Bronchial epithelial cell (primary cell): ENCODE data around the gene LEUTX. TPM values are rescaled to one million over a fixed set of nuclear protein-coding genes. Genes with fewer than 3 reads are reported as not detected.

Experiments used
- DNase-seq: peaks from one replicate; pipeline ENCODE4 v3.0.0-alpha.2; 2010; ENCODE audit warnings: low read depth
- FAIRE-seq: peaks from 2 replicates; lab custom pipeline; 2011; peaks lifted over from hg19 to GRCh38; lab: Jason Lieb, UNC
- H3K27me3 ChIP-seq: 2 replicates; pipeline ENCODE4 v1.5.1; 2011; ENCODE audit warnings: low read length; ENCODE audit not compliant: control insufficient read depth, insufficient read depth
- H3K36me3 ChIP-seq: 2 replicates; pipeline ENCODE4 v1.5.1; 2011; ENCODE audit warnings: low read length; ENCODE audit not compliant: control insufficient read depth, insufficient read depth
- H3K4me3 ChIP-seq: 2 replicates; pipeline ENCODE4 v1.5.1; 2011; ENCODE audit warnings: mild to moderate bottlenecking, low read depth, low read length, control low read depth
- total RNA-seq: library from RNA; depleted of rRNA; stranded (reverse); fragments of >200 nt; gene quantifications from 2 replicates; pipeline ENCODE4 v1.2.1, GENCODE V29; 2014
- TF ChIP-seq, protein P1 (sequence below): IDR thresholded peaks from 2 replicates; pipeline ENCODE4 v1.5.1; 2011; ENCODE audit warnings: mild to moderate bottlenecking, moderate library complexity, low read length, control low read depth, inconsistent platforms; ENCODE audit not compliant: insufficient read depth, severe bottlenecking

Gene LEUTX
- total RNA-seq, 1 donor from 2014 or later: not detected

DNA sequence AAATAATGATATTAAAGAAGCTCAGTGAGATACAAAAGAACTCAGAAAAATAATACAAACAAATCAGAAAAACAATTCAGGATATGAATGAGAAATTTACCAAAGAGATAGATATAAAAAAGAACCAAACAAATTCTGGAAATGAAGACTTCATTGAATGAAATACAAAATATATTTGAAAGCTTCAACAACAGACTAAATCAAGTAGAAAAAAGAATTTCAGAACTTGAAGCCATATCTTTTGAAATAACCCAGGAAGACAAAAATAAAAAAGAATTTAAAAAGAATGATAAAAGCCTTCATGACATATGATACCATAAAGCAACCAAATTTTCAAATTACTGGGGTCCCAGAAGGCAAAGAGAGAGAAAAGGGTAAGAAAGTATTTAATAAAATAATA, 9.6 kb downstream of the LEUTX start:
- no peaks in the 10 kb centered on the region for H3K36me3 ChIP-seq
- DNase-seq (no peak), FAIRE-seq (no peak)
- TF ChIP-seq, protein P1, sequence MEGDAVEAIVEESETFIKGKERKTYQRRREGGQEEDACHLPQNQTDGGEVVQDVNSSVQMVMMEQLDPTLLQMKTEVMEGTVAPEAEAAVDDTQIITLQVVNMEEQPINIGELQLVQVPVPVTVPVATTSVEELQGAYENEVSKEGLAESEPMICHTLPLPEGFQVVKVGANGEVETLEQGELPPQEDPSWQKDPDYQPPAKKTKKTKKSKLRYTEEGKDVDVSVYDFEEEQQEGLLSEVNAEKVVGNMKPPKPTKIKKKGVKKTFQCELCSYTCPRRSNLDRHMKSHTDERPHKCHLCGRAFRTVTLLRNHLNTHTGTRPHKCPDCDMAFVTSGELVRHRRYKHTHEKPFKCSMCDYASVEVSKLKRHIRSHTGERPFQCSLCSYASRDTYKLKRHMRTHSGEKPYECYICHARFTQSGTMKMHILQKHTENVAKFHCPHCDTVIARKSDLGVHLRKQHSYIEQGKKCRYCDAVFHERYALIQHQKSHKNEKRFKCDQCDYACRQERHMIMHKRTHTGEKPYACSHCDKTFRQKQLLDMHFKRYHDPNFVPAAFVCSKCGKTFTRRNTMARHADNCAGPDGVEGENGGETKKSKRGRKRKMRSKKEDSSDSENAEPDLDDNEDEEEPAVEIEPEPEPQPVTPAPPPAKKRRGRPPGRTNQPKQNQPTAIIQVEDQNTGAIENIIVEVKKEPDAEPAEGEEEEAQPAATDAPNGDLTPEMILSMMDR: no peak
- H3K4me3 ChIP-seq: no peak overlapping the region
- no peaks in the 10 kb centered on the region for H3K27me3 ChIP-seq

DNA sequence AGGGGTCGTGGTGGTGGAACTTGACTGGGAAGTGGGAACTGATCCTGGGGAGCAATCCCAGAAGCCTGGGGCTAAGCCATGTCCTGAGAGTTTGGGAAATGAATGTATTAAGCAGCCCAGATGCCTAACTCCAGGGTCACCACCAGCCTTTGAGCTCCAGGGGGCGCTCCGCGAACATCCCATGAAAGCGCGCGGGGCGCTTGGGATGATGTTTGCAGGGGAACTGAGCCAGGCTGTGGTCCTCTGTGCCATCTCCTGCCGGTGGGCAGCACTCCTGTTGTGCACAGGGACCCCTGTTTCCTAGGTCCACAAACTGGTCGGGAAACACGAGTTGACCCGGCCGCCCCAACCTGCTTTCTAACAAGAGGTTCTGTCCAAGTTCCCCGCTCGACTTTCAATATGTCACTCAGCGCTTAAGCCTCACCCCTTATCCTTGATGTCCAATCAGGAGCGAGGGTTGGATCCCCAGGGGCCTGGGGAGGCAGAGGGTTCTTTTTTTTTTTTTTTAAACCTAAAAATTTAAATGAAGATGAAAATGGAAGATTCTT, 14.4 kb downstream of the LEUTX start:
- Histone ChIP-seq H3K27me3 (no peaks in the 10 kb centered on the region), H3K36me3 (no peaks in the 10 kb centered on the region), H3K4me3 (peak overlapping the region; percentile 23)
- TF ChIP-seq, protein P1: peak; percentile 96
- DNase-seq: peak; percentile 56
- no peak for FAIRE-seq

DNA sequence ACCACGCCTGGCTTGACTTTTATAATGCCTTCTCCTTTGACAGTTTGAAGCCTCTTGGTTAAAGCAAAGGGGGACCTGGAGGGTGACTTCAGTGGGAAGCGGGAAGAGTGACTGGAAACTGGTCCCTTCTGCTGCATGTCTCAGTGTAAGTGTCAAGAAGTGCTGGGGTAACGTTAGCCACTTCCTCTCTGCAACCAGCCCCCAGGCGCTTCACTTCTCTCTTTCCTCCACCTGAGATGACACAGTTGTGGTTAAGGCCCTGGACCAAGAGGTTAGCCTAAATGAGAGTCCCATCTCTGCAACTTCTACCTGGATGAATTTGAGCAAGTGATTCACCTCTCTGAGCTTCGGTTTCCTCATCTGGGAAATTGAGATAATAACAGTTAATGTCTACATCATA, 16.3 kb downstream of the LEUTX start:
- TF ChIP-seq, protein P1: no peak
- no peak for DNase-seq
- no peak for FAIRE-seq

DNA sequence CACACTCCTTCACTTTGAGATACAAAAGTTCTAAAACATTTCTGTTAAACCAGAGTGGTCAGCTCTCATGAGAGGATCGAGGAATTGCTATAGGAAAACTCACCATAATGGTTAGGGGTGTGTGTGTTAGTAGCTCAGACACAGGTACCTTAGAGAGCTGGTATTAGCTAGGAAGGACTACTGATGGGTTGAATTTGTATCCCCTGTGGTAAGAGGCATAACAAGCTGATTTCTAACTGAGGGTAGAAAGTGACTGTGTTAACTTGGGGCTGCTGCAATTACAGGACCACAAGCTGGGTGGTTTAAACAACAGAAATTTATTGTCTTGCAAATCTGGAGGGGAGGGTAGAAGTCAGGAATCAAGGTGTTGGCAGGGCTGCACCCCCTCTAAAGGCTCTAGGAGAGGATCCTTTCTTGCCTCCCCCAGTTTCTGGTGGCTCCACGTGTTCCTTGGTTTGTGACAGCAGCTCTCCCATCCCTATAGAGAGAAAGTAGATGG, 17.4 kb downstream of the LEUTX start:
- TF ChIP-seq, protein P1: no peak
- FAIRE-seq (peak; percentile 28), DNase-seq (no peak)
- no peaks in the 10 kb centered on the region for H3K36me3 ChIP-seq
- H3K27me3 ChIP-seq: no peaks in the 10 kb centered on the region
- H3K4me3 ChIP-seq: no peak overlapping the region

More for the DNA sequence above, 16.3 kb downstream of the LEUTX start:
- H3K4me3 ChIP-seq: no peak overlapping the region
- H3K27me3 ChIP-seq: no peaks in the 10 kb centered on the region
- no peaks in the 10 kb centered on the region for H3K36me3 ChIP-seq

DNA sequence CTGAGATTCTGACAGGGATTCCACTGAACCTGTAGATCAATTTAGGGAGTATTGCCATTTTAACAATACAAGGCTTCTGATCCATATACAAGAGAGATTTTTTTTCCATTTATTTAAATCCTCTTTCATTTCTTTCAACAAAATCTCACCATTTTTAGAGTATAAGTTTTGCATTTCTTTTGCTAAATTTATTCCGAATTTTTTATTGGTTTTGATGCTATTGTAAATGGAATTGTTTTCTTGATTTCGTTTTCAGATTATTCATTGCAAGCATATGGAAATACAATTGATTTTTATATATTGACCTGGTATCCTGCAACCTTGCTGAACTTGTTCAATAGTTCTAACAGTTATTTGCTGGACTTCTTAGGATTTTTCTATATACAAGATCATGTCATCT, 18.4 kb downstream of the LEUTX start:
- Histone ChIP-seq H3K4me3 (no peak overlapping the region), H3K27me3 (no peaks in the 10 kb centered on the region), H3K36me3 (no peaks in the 10 kb centered on the region)
- TF ChIP-seq, protein P1: no peak
- DNase-seq: no peak
- FAIRE-seq: no peak

DNA sequence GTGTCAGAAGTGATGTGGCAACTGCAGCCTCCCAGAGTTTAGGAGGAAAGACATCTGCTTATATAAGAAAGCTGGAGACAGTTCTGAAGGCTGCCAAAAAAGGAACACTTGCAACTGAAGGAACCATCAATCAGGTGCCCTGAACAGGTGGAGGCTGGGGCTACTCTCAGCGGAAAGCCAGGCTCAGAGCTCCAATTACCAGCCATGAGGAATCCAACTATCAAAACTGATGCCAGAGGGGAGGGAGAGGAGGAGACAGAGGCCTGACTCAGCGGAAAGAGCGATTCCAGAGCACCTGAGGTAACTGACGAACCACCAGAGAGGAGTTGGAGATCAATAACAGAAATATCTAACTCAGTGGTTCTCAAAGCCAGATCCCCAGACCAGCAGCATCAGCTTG, 24.3 kb downstream of the LEUTX start:
- no peak for FAIRE-seq
- DNase-seq: no peak
- TF ChIP-seq, protein P1: no peak
- no peaks in the 10 kb centered on the region for H3K36me3 ChIP-seq
- no peaks in the 10 kb centered on the region for H3K27me3 ChIP-seq
- H3K4me3 ChIP-seq: no peak overlapping the region
